COR-L47 (cell line): ENCODE data around the gene RABAC1.
"Not testable (repeated sequence)": the region's sequence is repeated elsewhere in the genome, so short reads cannot be mapped to it uniquely, and the experiment has no call there.

ENCODE experiments used
- DNase-seq: peaks from one replicate; lab custom pipeline; 2025; lab: John Stamatoyannopoulos, UW

RABAC1 gene

GRCh38 chr19:41959056-41960053 is at the start of gene RABAC1:
Gene RABAC1, minus strand, starts transcription at chr19:41959321. Its CDS starts 29 bp downstream, at chr19:41959292.
- peak; percentile 92 for DNase-seq

GRCh38 chr19:42006569-42006968 is 47.4 kb upstream of the RABAC1 start:
- no peak for DNase-seq

- DNase-seq = no peak
Measured at GRCh38 chr19:42005504-42005903, 46.4 kb upstream of the RABAC1 start.

GRCh38 chr19:42003506-42004294 is 44.6 kb upstream of the RABAC1 start:
- no peak for DNase-seq

- DNase-seq = no peak
Measured at GRCh38 chr19:41999878-42000208, 40.7 kb upstream of the RABAC1 start.

GRCh38 chr19:41999071-41999877 is 40.2 kb upstream of the RABAC1 start:
- peak; percentile 3 for DNase-seq

- peak; percentile 64 for DNase-seq
Measured at GRCh38 chr19:41998246-41999020, 39.3 kb upstream of the RABAC1 start.

- peak; percentile 9 for DNase-seq
Measured at GRCh38 chr19:41997851-41998229, 38.7 kb upstream of the RABAC1 start.

GRCh38 chr19:41997121-41997850 is 38.2 kb upstream of the RABAC1 start:
- DNase-seq = no peak

- peak; percentile 65 for DNase-seq
Measured at GRCh38 chr19:41995959-41996797, 37.1 kb upstream of the RABAC1 start.

GRCh38 chr19:41994994-41995958 is 36.2 kb upstream of the RABAC1 start:
- no peak for DNase-seq

- DNase-seq = peak; percentile 27
Measured at GRCh38 chr19:41994521-41994971, 35.4 kb upstream of the RABAC1 start.

- DNase-seq = peak; percentile 65
Measured at GRCh38 chr19:41993612-41994483, 34.7 kb upstream of the RABAC1 start, which contains the start of gene ATP1A3. Gene ATP1A3, minus strand, starts transcription at chr19:41994230. Its CDS starts 154 bp downstream, at chr19:41994076.

- DNase-seq = not testable (repeated sequence)
Measured at GRCh38 chr19:41991925-41992569, 32.9 kb upstream of the RABAC1 start.

GRCh38 chr19:41991025-41991424 is 31.9 kb upstream of the RABAC1 start:
- DNase-seq = no peak

- no peak for DNase-seq
Measured at GRCh38 chr19:41990615-41991014, 31.5 kb upstream of the RABAC1 start.

- no peak for DNase-seq
Measured at GRCh38 chr19:41990028-41990427, 30.9 kb upstream of the RABAC1 start.
